Activated naive CD8-positive, alpha-beta T cell treated with anti-CD3 and anti-CD28 coated beads, Interleukin-2, amount 50 U/mL, for 24 hours (primary cell): ENCODE measurements around the gene TMPRSS7.

ENCODE experiments used
- ATAC-seq: fragments of 150-1000 bp; cut with Tn5 transposase; one replicate; pipeline ENCODE4 v1.10.0; 2021
- DNase-seq: peaks from one replicate; pipeline ENCODE4 v3.0.0; 2021
- H3K27ac Mint-ChIP-seq: one replicate; pipeline ENCODE4 v1.8.0; 2021; ENCODE audit warnings: mild to moderate bottlenecking, mixed read lengths
- H3K27me3 Mint-ChIP-seq: one replicate; pipeline ENCODE4 v1.8.0; 2021; ENCODE audit warnings: mixed read lengths
- H3K36me3 Mint-ChIP-seq: one replicate; pipeline ENCODE4 v1.8.0; 2021; ENCODE audit warnings: low read depth, mixed read lengths
- H3K4me1 Mint-ChIP-seq: one replicate; pipeline ENCODE4 v1.8.0; 2021; ENCODE audit warnings: mixed read lengths
- H3K4me3 Mint-ChIP-seq: one replicate; pipeline ENCODE4 v1.8.0; 2021; ENCODE audit warnings: mild to moderate bottlenecking, moderate library complexity, mixed read lengths
- H3K9me3 Mint-ChIP-seq: one replicate; pipeline ENCODE4 v1.8.0; 2021; ENCODE audit warnings: mixed read lengths

The TMPRSS7 gene

DNA sequence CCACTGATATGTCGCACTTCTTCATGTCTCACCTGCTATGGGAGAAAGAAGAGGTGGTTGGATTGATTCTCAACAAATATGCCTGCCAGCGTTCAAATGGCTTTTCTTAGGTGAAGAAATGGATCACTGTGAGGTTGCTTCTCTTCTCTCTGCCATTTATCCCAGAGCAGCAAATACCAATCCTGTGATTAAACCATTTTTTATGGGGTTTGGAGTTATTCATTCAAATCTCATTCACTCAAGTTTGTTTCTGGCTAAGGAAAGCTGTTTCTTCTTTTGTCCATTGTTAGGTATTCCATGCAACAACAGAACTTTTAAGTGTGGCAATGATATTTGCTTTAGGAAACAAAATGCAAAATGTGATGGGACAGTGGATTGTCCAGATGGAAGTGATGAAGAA is 39.5 kb downstream of the TMPRSS7 start:
- no peaks in the 10 kb centered on the region for H3K27me3 Mint-ChIP-seq
- no peaks in the 10 kb centered on the region for H3K36me3 Mint-ChIP-seq
- no peak for ATAC-seq
- H3K27ac Mint-ChIP-seq: no peak overlapping the region
- peaks cover 32% of the 10 kb centered on the region for H3K4me1 Mint-ChIP-seq
- no peak overlapping the region for H3K4me3 Mint-ChIP-seq
- peaks cover 4% of the 10 kb centered on the region for H3K9me3 Mint-ChIP-seq
- DNase-seq: no peak

DNA sequence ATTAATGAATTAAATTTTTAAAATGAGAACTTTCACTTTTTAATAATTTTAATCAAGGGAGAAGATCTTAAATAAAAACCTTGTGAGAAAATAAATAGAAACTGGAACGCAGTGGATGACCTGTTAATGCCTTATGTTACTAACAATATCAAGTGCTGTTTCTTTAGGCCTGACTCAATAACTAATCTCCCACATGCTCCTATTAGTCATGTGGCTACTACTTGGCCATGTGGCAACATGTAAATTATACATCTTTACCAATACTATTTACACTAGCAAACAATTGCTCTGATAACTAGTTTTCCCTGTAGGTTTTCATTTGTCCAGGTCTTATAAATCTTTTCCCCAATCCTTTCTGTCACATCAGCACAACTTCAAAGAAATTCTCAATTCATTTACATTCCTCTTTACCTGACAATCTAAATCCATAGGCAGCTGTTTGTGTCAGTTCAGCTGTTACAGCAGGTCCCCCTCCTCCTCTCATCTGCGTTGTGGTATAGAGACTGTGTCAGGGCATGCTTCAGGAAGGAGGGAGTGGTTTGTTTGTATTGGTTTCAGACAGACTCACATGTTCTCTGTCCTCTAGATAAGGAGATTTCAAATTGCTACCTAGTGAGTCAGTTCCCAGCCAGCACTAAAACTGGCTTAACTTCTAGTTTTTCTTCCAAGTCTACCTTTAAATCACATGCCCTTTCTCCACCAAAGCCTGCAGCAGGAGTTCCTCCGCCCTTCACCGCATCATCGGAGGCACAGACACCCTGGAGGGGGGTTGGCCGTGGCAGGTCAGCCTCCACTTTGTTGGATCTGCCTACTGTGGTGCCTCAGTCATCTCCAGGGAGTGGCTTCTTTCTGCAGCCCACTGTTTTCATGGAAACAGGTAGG is 40.3 kb downstream of the TMPRSS7 start:
- peaks cover 32% of the 10 kb centered on the region for H3K4me1 Mint-ChIP-seq
- DNase-seq (peak; percentile 15), ATAC-seq (peak; percentile 90)
- peaks cover 4% of the 10 kb centered on the region for H3K9me3 Mint-ChIP-seq
- no peaks in the 10 kb centered on the region for H3K27me3 Mint-ChIP-seq
- no peak overlapping the region for H3K27ac Mint-ChIP-seq
- H3K4me3 Mint-ChIP-seq: no peak overlapping the region
- no peaks in the 10 kb centered on the region for H3K36me3 Mint-ChIP-seq

DNA sequence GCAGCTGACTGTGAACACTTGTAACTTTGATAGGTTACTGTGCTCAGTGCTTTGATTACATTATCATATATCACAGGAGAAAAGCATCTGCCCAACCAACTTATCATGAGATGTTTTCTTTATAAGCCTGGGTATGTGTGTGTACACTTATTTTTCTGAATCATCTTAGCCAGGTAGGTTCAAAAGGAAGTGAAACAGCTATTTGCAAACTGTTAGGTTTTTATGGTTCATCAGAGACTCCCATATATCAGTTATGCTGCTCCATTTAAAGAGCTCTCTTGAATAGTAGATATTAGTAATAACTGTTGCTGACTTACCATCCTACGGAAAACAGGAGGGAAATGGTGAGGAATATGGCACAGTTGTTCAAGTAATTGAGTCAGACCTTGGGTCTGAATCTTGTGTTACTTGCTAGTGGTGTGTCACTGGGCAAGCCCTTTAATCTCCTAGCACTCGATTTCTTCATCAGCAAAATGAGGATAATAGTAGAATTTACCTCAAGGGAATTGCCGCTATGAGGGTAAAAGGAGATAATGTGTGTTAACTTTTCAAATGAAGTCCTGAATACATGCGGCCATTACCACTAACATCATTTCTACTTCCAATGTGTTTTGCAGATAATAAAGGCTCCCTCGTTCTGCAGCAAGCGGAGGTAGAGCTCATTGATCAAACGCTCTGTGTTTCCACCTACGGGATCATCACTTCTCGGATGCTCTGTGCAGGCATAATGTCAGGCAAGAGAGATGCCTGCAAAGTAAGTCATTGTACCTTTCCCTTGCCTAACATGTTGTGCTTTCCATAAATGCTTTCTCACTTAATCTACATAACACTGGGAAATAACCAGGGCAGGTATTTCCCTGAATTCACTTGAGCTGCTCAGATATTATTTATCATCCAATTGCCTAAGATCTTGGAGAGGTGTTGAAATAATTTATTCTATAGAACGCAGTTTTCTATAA is 43.9 kb downstream of the TMPRSS7 start:
- Mint-ChIP-seq H3K9me3 (peaks cover under 1% of the 10 kb centered on the region), H3K27me3 (no peaks in the 10 kb centered on the region), H3K27ac (no peak overlapping the region), H3K36me3 (no peaks in the 10 kb centered on the region), H3K4me1 (peaks cover 18% of the 10 kb centered on the region), H3K4me3 (no peak overlapping the region)
- no peak for DNase-seq
- no peak for ATAC-seq

DNA sequence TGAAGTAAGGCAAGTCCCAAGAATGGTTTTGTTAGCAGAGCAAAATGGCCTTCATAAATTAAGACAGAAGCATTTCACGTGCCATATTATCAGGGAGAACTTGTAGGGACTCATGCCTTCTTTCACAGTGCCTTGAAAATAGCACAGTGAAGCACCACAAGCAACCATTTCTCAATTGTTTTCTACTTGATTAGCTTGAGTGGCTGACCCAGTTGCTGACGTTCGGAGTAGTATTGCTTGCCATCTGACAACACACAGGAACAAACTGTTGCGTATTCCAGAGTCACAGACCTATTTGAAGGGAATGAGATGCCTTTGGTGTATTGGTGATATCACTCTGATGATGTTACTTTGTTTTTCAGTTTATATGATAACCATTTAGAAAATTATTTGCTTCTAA is 48.7 kb downstream of the TMPRSS7 start:
- Mint-ChIP-seq H3K27me3 (peaks cover 15% of the 10 kb centered on the region), H3K27ac (no peak overlapping the region), H3K4me3 (no peak overlapping the region), H3K36me3 (no peaks in the 10 kb centered on the region), H3K4me1 (peaks cover 11% of the 10 kb centered on the region), H3K9me3 (no peaks in the 10 kb centered on the region)
- DNase-seq (no peak), ATAC-seq (no peak)

- Mint-ChIP-seq H3K4me3 (peak overlapping the region; percentile 12), H3K9me3 (no peaks in the 10 kb centered on the region), H3K27ac (peak overlapping the region; percentile 3), H3K4me1 (peaks cover 11% of the 10 kb centered on the region), H3K27me3 (peaks cover 17% of the 10 kb centered on the region), H3K36me3 (no peaks in the 10 kb centered on the region)
- DNase-seq: no peak
- ATAC-seq: no peak
Observed at GRCh38 chr3:112084980-112085705, 50.6 kb downstream of the TMPRSS7 start.

- H3K27me3 Mint-ChIP-seq: peaks cover 17% of the 10 kb centered on the region
- peak; percentile 15 for ATAC-seq
- H3K27ac Mint-ChIP-seq: no peak overlapping the region
Observed at GRCh38 chr3:112085735-112086075, 51.2 kb downstream of the TMPRSS7 start.

DNA sequence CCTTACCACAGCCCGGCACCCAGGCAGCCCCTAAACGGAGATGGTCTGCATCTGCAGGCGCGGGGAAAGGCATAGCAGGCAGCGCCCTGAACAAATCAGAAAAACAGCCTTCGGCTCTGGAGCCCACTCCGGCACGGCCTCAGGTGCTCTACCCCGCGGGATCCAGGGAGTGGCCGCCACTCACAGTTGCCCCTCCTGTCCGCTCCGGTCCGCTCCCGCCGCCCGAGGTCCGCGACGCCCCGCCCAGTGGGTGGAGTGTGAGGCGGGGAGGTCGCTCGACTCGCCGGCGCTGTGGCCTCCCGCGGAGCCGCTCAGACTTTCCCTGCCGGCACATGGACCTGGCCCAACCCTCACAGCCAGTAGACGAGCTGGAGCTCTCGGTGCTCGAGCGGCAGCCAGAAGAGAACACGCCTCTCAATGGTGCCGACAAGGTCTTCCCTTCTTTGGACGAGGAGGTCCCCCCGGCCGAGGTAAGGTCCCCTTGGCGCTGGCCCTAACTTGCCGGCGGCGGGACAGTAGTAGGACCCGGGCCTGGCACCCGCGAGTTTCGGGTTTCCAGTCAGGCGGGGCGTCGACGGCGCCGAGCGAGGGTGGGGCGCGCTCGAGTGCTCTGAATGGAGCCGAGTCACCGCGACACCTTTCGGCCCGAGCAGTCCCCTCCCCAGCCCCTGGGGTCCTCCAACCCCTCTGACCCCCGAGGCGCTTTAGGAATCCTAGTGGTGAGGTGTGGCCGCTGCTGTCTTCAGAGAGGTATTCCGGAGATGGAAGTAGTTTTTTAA is 51.7 kb downstream of the TMPRSS7 start, which contains the start of gene C3orf52:
Gene C3orf52 (plus strand): TSS at position 314 of the 779 bp plus-strand sequence. CDS start 19 bp downstream, at position 333.
- H3K27me3 Mint-ChIP-seq: peaks cover 17% of the 10 kb centered on the region
- peak; percentile 94 for ATAC-seq
- peaks cover 19% of the 10 kb centered on the region for H3K4me1 Mint-ChIP-seq

More at GRCh38 chr3:112085735-112086075, 51.2 kb downstream of the TMPRSS7 start:
- Mint-ChIP-seq H3K4me3 (peak overlapping the region; percentile 80), H3K36me3 (no peaks in the 10 kb centered on the region), H3K4me1 (peaks cover 13% of the 10 kb centered on the region), H3K9me3 (no peaks in the 10 kb centered on the region)
- DNase-seq: peak; percentile 3

DNA sequence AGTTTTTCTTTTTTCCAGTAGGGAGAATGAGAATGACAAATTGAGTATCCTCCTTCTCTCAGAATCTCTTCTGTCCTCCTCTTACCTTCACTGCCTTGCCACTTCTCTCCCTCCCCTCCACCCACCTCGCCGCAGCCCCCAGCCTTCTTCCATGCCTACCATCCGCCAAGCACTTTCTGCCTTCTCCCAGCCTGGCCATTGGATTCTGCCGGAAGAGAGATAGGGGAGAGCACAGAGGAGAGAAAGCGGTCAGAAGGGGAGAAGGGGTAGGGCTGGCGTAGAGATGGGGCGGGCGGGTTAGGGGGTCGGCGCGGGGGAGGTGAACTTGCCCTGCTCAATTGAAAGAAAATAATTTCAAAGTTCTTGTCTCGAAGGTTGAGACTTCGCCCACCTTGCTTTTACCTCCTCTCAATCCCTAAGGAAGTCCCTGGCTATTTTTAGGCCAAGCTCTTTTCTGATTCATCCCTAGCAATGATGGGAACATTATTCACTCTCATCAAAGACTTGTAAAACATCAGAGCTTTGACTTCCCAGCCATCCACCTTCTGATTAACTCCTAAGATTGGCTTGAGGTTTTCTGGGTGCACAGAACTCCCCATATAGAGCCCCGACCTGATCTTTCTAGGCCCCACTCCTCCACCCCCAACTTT is 52.5 kb downstream of the TMPRSS7 start:
- H3K9me3 Mint-ChIP-seq: no peaks in the 10 kb centered on the region
- ATAC-seq (no peak), DNase-seq (no peak)
- no peaks in the 10 kb centered on the region for H3K36me3 Mint-ChIP-seq
- peaks cover 17% of the 10 kb centered on the region for H3K27me3 Mint-ChIP-seq
- no peak overlapping the region for H3K27ac Mint-ChIP-seq
- peaks cover 21% of the 10 kb centered on the region for H3K4me1 Mint-ChIP-seq
- H3K4me3 Mint-ChIP-seq: peak overlapping the region; percentile 80

More for the DNA sequence above, 51.7 kb downstream of the TMPRSS7 start, which contains the start of gene C3orf52:
- Mint-ChIP-seq H3K4me3 (peak within 1 kb of the TSS; percentile 80), H3K27ac (peak within 1 kb of the TSS; percentile 44), H3K36me3 (no peaks in the 10 kb centered on the region), H3K9me3 (no peaks in the 10 kb centered on the region)
- peak; percentile 74 for DNase-seq

- no peak overlapping the region for H3K27ac Mint-ChIP-seq
- H3K4me3 Mint-ChIP-seq: peak overlapping the region; percentile 80
- no peaks in the 10 kb centered on the region for H3K36me3 Mint-ChIP-seq
- no peak for DNase-seq
- no peak for ATAC-seq
- peaks cover 17% of the 10 kb centered on the region for H3K27me3 Mint-ChIP-seq
- H3K4me1 Mint-ChIP-seq: peaks cover 28% of the 10 kb centered on the region
- H3K9me3 Mint-ChIP-seq: no peaks in the 10 kb centered on the region
Observed at GRCh38 chr3:112087746-112088145, 53.2 kb downstream of the TMPRSS7 start.

GRCh38 chr3:112088944-112089343 is 54.4 kb downstream of the TMPRSS7 start:
- DNase-seq (no peak), ATAC-seq (no peak)
- Mint-ChIP-seq H3K4me3 (no peak overlapping the region), H3K4me1 (peaks cover 35% of the 10 kb centered on the region), H3K27ac (no peak overlapping the region), H3K36me3 (no peaks in the 10 kb centered on the region), H3K27me3 (peaks cover 17% of the 10 kb centered on the region), H3K9me3 (no peaks in the 10 kb centered on the region)

GRCh38 chr3:112089956-112090886 is 55.7 kb downstream of the TMPRSS7 start:
- ATAC-seq (no peak), DNase-seq (no peak)
- no peak overlapping the region for H3K4me3 Mint-ChIP-seq
- peaks cover 35% of the 10 kb centered on the region for H3K4me1 Mint-ChIP-seq
- no peak overlapping the region for H3K27ac Mint-ChIP-seq
- no peaks in the 10 kb centered on the region for H3K36me3 Mint-ChIP-seq
- H3K27me3 Mint-ChIP-seq: peaks cover 15% of the 10 kb centered on the region
- no peaks in the 10 kb centered on the region for H3K9me3 Mint-ChIP-seq

- Mint-ChIP-seq H3K27me3 (peaks cover 15% of the 10 kb centered on the region), H3K4me1 (peaks cover 32% of the 10 kb centered on the region), H3K36me3 (no peaks in the 10 kb centered on the region), H3K27ac (no peak overlapping the region), H3K4me3 (no peak overlapping the region), H3K9me3 (no peaks in the 10 kb centered on the region)
- ATAC-seq: no peak
- no peak for DNase-seq
Observed at GRCh38 chr3:112090887-112091586, 56.5 kb downstream of the TMPRSS7 start.
